GM10266 (cell line): Measurements from ENCODE around the gene OLFM3.

ENCODE experiments used
- DNase-seq: peaks from one replicate; pipeline ENCODE4 v3.0.0; 2012; ENCODE audit errors: extremely low spot score
- TF ChIP-seq, protein P1 (sequence below): IDR thresholded peaks from 2 replicates; pipeline ENCODE4 v1.5.1; 2012; ENCODE audit warnings: mild to moderate bottlenecking, low read depth; ENCODE audit not compliant: control insufficient read depth, insufficient read depth; ENCODE audit errors: missing control alignments

Gene OLFM3

DNA sequence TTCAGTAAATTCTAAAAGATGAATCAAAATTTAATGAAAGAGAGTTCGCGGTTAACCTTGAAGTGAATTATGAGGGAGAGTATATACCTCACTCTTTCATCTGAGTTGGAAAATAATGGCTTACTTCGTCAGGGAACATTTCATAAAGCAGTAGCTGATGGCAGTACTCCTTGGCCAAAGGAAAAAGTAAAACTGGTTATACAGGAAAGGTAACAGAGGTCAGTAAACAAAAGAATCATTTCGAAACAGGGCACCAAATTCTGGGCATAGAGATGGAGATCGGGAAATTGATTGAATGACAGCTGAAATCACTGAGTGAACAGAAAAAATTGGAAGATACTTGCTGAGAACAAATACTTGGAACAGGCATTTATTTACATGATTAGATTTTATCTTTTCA, 199.0 kb downstream of the OLFM3 start:
- TF ChIP-seq, protein P1, sequence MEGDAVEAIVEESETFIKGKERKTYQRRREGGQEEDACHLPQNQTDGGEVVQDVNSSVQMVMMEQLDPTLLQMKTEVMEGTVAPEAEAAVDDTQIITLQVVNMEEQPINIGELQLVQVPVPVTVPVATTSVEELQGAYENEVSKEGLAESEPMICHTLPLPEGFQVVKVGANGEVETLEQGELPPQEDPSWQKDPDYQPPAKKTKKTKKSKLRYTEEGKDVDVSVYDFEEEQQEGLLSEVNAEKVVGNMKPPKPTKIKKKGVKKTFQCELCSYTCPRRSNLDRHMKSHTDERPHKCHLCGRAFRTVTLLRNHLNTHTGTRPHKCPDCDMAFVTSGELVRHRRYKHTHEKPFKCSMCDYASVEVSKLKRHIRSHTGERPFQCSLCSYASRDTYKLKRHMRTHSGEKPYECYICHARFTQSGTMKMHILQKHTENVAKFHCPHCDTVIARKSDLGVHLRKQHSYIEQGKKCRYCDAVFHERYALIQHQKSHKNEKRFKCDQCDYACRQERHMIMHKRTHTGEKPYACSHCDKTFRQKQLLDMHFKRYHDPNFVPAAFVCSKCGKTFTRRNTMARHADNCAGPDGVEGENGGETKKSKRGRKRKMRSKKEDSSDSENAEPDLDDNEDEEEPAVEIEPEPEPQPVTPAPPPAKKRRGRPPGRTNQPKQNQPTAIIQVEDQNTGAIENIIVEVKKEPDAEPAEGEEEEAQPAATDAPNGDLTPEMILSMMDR: no peak
- DNase-seq: no peak

DNA sequence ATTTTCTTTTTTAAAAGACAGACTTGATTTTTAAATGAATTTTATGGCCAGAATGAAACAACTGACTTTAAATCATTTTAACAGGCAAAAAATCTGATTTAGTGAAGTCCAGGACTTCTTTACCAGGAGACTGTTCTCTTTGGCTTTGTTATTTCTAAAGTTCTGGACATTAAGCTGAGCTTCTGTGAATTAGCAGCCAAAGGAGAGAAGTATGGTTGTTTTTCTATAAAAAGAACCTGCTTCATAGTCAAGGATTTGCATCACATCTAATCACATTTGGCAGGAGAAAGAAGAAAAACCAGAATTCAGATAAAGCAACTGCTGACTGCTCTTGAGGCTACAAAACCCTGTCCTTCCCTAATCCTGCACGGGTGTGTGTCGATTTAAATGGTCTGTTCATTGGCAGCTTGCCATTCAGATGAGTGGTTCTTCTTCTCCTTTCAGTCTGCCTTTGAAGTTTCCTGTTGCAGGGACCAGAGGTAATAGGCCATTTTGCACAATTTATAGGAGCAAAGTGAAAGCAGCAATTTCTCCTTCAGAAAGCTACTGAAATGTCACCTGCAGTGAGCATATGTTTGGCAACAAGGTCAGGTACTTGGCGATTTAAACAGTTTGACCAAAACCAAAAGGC, 215.4 kb downstream of the OLFM3 start:
- DNase-seq: no peak
- TF ChIP-seq, protein P1: no peak

DNA sequence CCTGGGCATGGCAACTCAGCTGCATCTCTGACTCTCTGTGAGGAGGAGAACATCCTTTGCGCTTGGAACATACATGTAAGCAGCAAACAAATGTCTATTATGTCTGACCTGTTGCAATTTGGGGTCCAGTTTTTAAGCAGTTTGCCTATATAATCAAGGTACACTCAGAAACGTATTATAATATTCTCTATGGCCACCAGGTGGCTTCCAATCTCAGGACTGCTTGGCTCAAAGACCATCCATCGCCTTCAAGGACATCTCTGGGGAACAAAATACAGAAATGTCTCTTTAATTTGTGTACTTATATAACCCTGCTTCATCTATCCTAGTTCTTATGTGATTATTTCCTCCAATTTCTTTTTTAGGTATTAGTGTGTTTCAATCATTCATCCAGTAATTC, 227.2 kb downstream of the OLFM3 start:
- DNase-seq: peak; percentile 3
- TF ChIP-seq, protein P1: peak; percentile 31

DNA sequence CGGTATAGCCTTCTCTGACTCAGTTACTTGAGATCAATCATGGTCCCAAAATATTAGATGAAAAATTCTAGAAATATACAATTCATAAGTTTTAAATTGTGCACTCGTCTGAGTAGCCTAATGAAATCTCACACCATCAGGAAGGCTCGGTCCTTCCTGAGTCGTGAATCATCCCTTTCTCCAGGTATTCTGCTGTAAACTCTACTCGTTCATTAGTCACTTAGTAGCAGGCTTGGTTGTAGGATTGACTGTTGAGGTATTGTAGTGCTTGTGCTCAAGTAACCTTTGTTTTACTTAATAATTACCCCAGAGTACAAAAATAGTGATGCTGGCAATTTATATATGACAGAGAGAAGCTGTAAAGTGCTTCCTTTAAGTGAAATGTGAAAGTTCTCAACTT, 238.7 kb downstream of the OLFM3 start:
- no peak for DNase-seq
- TF ChIP-seq, protein P1: no peak

DNA sequence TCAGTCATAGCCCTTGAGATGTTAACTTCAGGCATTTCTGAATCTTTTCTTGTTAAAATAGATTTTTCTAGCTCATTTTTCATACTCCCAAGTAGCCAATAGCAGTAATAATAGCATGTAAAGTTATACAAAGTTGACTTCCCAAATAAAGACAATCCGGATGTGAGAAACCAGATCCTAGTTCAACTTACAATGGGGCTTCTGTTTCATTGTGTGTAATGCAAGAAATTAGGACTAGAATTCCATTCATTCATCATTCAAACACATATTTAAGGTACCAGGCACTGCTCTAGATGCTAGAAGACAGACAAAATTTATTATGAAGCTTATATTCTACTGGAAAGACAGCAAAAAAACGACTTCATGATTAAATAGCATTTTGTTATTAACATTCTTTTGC, 240.3 kb downstream of the OLFM3 start:
- TF ChIP-seq, protein P1: no peak
- no peak for DNase-seq
